SK-N-SH treated with all-trans-retinoic acid at 6 μM for 48 hours (cell line): Measurements from ENCODE around the gene TMPRSS6.

ENCODE experiments used
- ATAC-seq: fragments of 200-7000 bp; cut with Tn5 transposase; 3 replicates; pipeline ENCODE4 v1.9.1; 2020; ENCODE audit warnings: mild to moderate bottlenecking, moderate library complexity
- ARNTL ChIP-seq: fragments of 450-650 bp; formaldehyde crosslinking; IDR thresholded peaks from 2 replicates; pipeline ENCODE4 v1.5.0; 2020; ENCODE audit warnings: low read depth, mild to moderate bottlenecking, moderate library complexity, borderline replicate concordance
- BACH2 ChIP-seq: fragments of 250-450 bp; sonication (Bioruptor Pico); IDR thresholded peaks from 2 replicates; pipeline ENCODE4 v1.9.0; 2021; ENCODE audit warnings: mild to moderate bottlenecking, borderline replicate concordance
- CSDC2 ChIP-seq: fragments of 250-450 bp; sonication (Bioruptor Pico); IDR thresholded peaks from 2 replicates; pipeline ENCODE4 v1.5.0; 2020; ENCODE audit warnings: mild to moderate bottlenecking, moderate library complexity
- CSRNP3 ChIP-seq: fragments of 250-450 bp; sonication (Bioruptor Pico); IDR thresholded peaks from 2 replicates; pipeline ENCODE4 v1.5.1; 2021; ENCODE audit warnings: mild to moderate bottlenecking, moderate library complexity
- GLIS3 ChIP-seq: fragments of 250-450 bp; sonication (Bioruptor Pico); IDR thresholded peaks from 2 replicates; pipeline ENCODE4 v1.5.0; 2020; ENCODE audit warnings: mild to moderate bottlenecking, moderate library complexity
- OSR1 ChIP-seq: fragments of 250-450 bp; sonication (Bioruptor Pico); IDR thresholded peaks from 2 replicates; pipeline ENCODE4 v1.8.0; 2022; ENCODE audit warnings: moderate library complexity, mild to moderate bottlenecking, inconsistent platforms
- POU6F1 ChIP-seq: fragments of 250-450 bp; sonication (Bioruptor Pico); IDR thresholded peaks from 2 replicates; pipeline ENCODE4 v1.8.0; 2021; ENCODE audit warnings: low read depth, mild to moderate bottlenecking, moderate library complexity, borderline replicate concordance
- PPARA ChIP-seq: fragments of 250-450 bp; sonication (Bioruptor Pico); IDR thresholded peaks from 2 replicates; pipeline ENCODE4 v1.5.0; 2020; ENCODE audit warnings: mild to moderate bottlenecking, borderline replicate concordance
- RARB ChIP-seq: fragments of 250-450 bp; sonication (Bioruptor Pico); IDR thresholded peaks from 2 replicates; pipeline ENCODE4 v1.8.0; 2021; ENCODE audit warnings: mild to moderate bottlenecking, moderate library complexity
- SNAI2 ChIP-seq: fragments of 250-450 bp; sonication (Bioruptor Pico); IDR thresholded peaks from 2 replicates; pipeline ENCODE4 v1.5.0; 2020; ENCODE audit warnings: mild to moderate bottlenecking, moderate library complexity
- TCF4 ChIP-seq: fragments of 250-450 bp; sonication (Bioruptor Pico); IDR thresholded peaks from 2 replicates; pipeline ENCODE4 v1.8.0; 2021; ENCODE audit warnings: mild to moderate bottlenecking, moderate library complexity, borderline replicate concordance
- TOX ChIP-seq: fragments of 250-450 bp; sonication (Bioruptor Pico); IDR thresholded peaks from 2 replicates; pipeline ENCODE4 v1.8.0; 2021; ENCODE audit warnings: mild to moderate bottlenecking, moderate library complexity, borderline replicate concordance
- TSHZ2 ChIP-seq: fragments of 250-450 bp; sonication (Bioruptor Pico); IDR thresholded peaks from 2 replicates; pipeline ENCODE4 v1.5.0; 2020; ENCODE audit warnings: mild to moderate bottlenecking, moderate library complexity
- ZC3H10 ChIP-seq: fragments of 250-450 bp; sonication (Bioruptor Pico); IDR thresholded peaks from 2 replicates; pipeline ENCODE4 v1.5.1; 2021; ENCODE audit warnings: mild to moderate bottlenecking, moderate library complexity
- ZFP3 ChIP-seq: fragments of 250-450 bp; sonication (Bioruptor Pico); IDR thresholded peaks from 2 replicates; pipeline ENCODE4 v1.5.0; 2020; ENCODE audit warnings: mild to moderate bottlenecking, moderate library complexity
- ZFP30 ChIP-seq: fragments of 450-650 bp; formaldehyde crosslinking; IDR thresholded peaks from 2 replicates; pipeline ENCODE4 v1.5.0; 2022; ENCODE audit warnings: mild to moderate bottlenecking, moderate library complexity
- ZNF565 ChIP-seq: fragments of 450-650 bp; formaldehyde crosslinking; conservative IDR thresholded peaks from 2 replicates; pipeline ENCODE4 v1.5.0; 2020; ENCODE audit warnings: low read depth, mild to moderate bottlenecking, moderate library complexity
- ZNF70 ChIP-seq: fragments of 450-650 bp; formaldehyde crosslinking; IDR thresholded peaks from 2 replicates; pipeline ENCODE4 v1.5.0; 2020; ENCODE audit warnings: mild to moderate bottlenecking, moderate library complexity
- TF ChIP-seq, protein P1 (sequence below): fragments of 250-450 bp; sonication (Bioruptor Pico); IDR thresholded peaks from 2 replicates; pipeline ENCODE4 v1.8.0; 2020; ENCODE audit warnings: mild to moderate bottlenecking, moderate library complexity, borderline replicate concordance
- TF ChIP-seq, protein P2 (sequence below): fragments of 250-450 bp; sonication (Bioruptor Pico); IDR thresholded peaks from 2 replicates; pipeline ENCODE4 v1.5.1; 2020; ENCODE audit warnings: low read depth, mild to moderate bottlenecking, moderate library complexity

Gene TMPRSS6

GRCh38 chr22:37050913-37051312 is 58.6 kb downstream of the TMPRSS6 start:
- no peak for TF ChIP-seq CSDC2 (CRISPR knock-in tag)
- TF ChIP-seq, protein P1, sequence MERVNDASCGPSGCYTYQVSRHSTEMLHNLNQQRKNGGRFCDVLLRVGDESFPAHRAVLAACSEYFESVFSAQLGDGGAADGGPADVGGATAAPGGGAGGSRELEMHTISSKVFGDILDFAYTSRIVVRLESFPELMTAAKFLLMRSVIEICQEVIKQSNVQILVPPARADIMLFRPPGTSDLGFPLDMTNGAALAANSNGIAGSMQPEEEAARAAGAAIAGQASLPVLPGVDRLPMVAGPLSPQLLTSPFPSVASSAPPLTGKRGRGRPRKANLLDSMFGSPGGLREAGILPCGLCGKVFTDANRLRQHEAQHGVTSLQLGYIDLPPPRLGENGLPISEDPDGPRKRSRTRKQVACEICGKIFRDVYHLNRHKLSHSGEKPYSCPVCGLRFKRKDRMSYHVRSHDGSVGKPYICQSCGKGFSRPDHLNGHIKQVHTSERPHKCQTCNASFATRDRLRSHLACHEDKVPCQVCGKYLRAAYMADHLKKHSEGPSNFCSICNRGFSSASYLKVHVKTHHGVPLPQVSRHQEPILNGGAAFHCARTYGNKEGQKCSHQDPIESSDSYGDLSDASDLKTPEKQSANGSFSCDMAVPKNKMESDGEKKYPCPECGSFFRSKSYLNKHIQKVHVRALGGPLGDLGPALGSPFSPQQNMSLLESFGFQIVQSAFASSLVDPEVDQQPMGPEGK (CRISPR knock-in tag): no peak
- TF ChIP-seq, protein P2, sequence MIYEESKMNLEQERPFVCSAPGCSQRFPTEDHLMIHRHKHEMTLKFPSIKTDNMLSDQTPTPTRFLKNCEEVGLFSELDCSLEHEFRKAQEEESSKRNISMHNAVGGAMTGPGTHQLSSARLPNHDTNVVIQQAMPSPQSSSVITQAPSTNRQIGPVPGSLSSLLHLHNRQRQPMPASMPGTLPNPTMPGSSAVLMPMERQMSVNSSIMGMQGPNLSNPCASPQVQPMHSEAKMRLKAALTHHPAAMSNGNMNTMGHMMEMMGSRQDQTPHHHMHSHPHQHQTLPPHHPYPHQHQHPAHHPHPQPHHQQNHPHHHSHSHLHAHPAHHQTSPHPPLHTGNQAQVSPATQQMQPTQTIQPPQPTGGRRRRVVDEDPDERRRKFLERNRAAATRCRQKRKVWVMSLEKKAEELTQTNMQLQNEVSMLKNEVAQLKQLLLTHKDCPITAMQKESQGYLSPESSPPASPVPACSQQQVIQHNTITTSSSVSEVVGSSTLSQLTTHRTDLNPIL (CRISPR knock-in tag): no peak
- TF ChIP-seq GLIS3 (CRISPR knock-in tag): no peak
- no peak for TF ChIP-seq TSHZ2 (CRISPR knock-in tag)
- no peak for TF ChIP-seq TCF4
- no peak for TF ChIP-seq OSR1
- no peak for TF ChIP-seq ZNF565 (CRISPR knock-in tag)
- no peak for TF ChIP-seq ZFP3
- no peak for TF ChIP-seq CSRNP3 (CRISPR knock-in tag)
- TF ChIP-seq TOX (CRISPR knock-in tag): no peak
- TF ChIP-seq ARNTL (CRISPR knock-in tag): no peak
- no peak for TF ChIP-seq SNAI2
- no peak for TF ChIP-seq POU6F1
- TF ChIP-seq ZFP30 (CRISPR knock-in tag): no peak
- TF ChIP-seq PPARA: no peak
- TF ChIP-seq ZNF70: no peak
- no peak for TF ChIP-seq RARB (CRISPR knock-in tag)
- TF ChIP-seq BACH2 (CRISPR knock-in tag): no peak
- TF ChIP-seq ZC3H10 (CRISPR knock-in tag): no peak
- TF ChIP-seq, all 23 proteins: peak for 0
- ATAC-seq: no peak

GRCh38 chr22:37049224-37049623 is 60.3 kb downstream of the TMPRSS6 start:
- no peak for TF ChIP-seq PPARA
- no peak for TF ChIP-seq GLIS3 (CRISPR knock-in tag)
- no peak for TF ChIP-seq POU6F1
- no peak for TF ChIP-seq OSR1
- TF ChIP-seq, protein P1 (CRISPR knock-in tag): no peak
- no peak for ATAC-seq
